Lung (tissue), 12 donors: ENCODE measurements around the gene PROCA1. TPM values are rescaled to one million over a fixed set of nuclear protein-coding genes. Genes with fewer than 3 reads are reported as not detected.

Experiments used
- ATAC-seq: fragments of 200-7000 bp; cut with Tn5 transposase; one replicate; pipeline ENCODE4 v1.9.1; 2020; ENCODE audit warnings: moderate number of reproducible peaks; ENCODE audit not compliant: insufficient read depth, low FRiP score
- DNase-seq, 3 donors: peaks; one replicate each; pipeline ENCODE4 v3.0.0-alpha.2; 2013 to 2017
- H3K27ac ChIP-seq, 2 donors: one replicate each; pipeline ENCODE4 v1.5.1; 2013; ENCODE audit warnings: mild to moderate bottlenecking in 2 of 2, moderate library complexity in 2 of 2, control low read depth in 1 of 2, inconsistent platforms in 1 of 2, low read depth in 1 of 2, low read length in 1 of 2
- H3K27me3 ChIP-seq, 3 donors: one replicate each; pipeline ENCODE4 v1.5.1; 2013; ENCODE audit warnings: low read length in 2 of 3; ENCODE audit not compliant: control insufficient read depth in 3 of 3, insufficient read depth in 3 of 3
- H3K36me3 ChIP-seq, 4 donors: one replicate each; pipeline ENCODE4 v1.5.1; 2013; ENCODE audit warnings: low read length in 4 of 4, mild to moderate bottlenecking in 1 of 4, moderate library complexity in 1 of 4; ENCODE audit not compliant: control insufficient read depth in 4 of 4, insufficient read depth in 4 of 4
- H3K4me1 ChIP-seq, 5 donors: one replicate each; pipeline ENCODE4 v1.5.1; 2013; ENCODE audit warnings: low read length in 5 of 5, mild to moderate bottlenecking in 2 of 5, moderate library complexity in 1 of 5; ENCODE audit not compliant: control insufficient read depth in 5 of 5, insufficient read depth in 5 of 5
- H3K4me3 ChIP-seq: one replicate; pipeline ENCODE4 v1.5.1; 2013; ENCODE audit warnings: mild to moderate bottlenecking, control low read depth, moderate library complexity
- H3K9ac ChIP-seq, 2 donors: one replicate each; pipeline ENCODE4 v1.5.1; 2013; ENCODE audit warnings: low read length in 2 of 2, control low read depth in 1 of 2; ENCODE audit not compliant: insufficient read depth in 1 of 2
- H3K9me3 ChIP-seq, 4 donors: one replicate each; pipeline ENCODE4 v1.5.1; 2013; ENCODE audit warnings: low read length in 3 of 4, mild to moderate bottlenecking in 1 of 4, moderate library complexity in 1 of 4; ENCODE audit not compliant: control insufficient read depth in 4 of 4, insufficient read depth in 3 of 4
- CTCF ChIP-seq: IDR thresholded peaks from 2 replicates; pipeline ENCODE4 v1.5.1; 2012; ENCODE audit warnings: mild to moderate bottlenecking; ENCODE audit errors: control extremely low read depth, extremely low read depth
- WGBS, 2 donors: extraction: QIAGEN DNeasy Blood & Tissue Kit; methylation state at CpG; one replicate each; pipeline ENCODE4 v1.1.7; 2013; 5-methylcytosine and 5-hydroxymethylcytosine counted together
- polyA plus RNA-seq, 2 donors: library from polyadenylated mRNA; stranded (reverse); fragments of 200-250 nt; gene quantifications; one replicate each; pipeline ENCODE4 v1.2.1, GENCODE V29; 2013
- total RNA-seq, 2 donors: library from RNA; depleted of rRNA in 1 of 2; stranded (reverse); fragments of >200 nt in 1 of 2; gene quantifications; one replicate each; pipeline ENCODE4 v1.2.1, GENCODE V29; 2014 to 2021
- donor health status: control.
- donor health status: control.
- donor health status: Bipolar disorder and iron deficiency.
- donor health status: healthy.
- donor health status: DM: yes; HTN: yes; CAD: no.

PROCA1 gene
- total and polyA plus RNA-seq, 4 donors = 1.2 to 3.7 (median 2.7) TPM

DNA sequence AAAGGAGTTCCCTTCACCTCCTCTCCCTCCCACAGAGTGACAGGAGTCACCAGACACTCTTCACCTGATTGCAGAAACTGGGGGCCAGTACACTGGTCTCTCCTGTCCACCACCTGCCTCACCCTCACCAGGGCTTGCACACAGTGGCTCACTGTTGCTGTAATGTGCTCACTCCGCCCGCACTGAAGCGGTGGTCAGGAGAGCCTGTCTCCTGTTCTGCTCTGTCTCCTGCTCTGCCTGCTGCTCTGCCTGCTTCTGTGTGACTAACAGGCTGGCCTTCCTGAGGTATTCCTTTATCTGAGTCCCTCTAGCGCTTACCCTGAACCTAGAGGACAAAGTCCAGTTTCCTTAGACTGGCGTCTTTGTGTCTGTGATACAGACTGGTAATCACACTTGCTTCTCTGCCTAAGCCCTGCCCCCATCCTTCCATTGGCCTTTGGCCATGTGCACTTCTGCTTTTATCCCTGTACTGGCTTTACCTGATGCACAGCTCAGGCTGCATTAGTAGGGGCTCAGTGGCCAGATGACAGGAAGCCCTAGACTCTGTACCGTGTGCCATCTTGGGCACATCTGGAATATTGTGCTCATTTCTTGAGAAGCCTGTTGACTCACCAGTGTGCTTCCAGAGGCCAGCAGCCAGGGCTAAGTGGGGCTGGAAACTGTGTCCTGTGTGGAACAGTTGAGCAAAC, 13.3 kb downstream of the PROCA1 start:
- Histone ChIP-seq H3K4me1 (no peaks in the 10 kb centered on the region), H3K9me3 (no peaks in the 10 kb centered on the region), H3K27ac (no peak overlapping the region), H3K9ac (no peak overlapping the region), H3K27me3 (no peaks in the 10 kb centered on the region), H3K4me3 (no peak overlapping the region), H3K36me3 (peaks cover 63 to 88% (median 71%) of the 10 kb centered on the region in 4 donors)
- ATAC-seq (no peak), DNase-seq (no peak)
- no peak for TF ChIP-seq CTCF
- 88 to 93% methylated on average over 6 of the region's 6 CpGs for WGBS, 2 donors

DNA sequence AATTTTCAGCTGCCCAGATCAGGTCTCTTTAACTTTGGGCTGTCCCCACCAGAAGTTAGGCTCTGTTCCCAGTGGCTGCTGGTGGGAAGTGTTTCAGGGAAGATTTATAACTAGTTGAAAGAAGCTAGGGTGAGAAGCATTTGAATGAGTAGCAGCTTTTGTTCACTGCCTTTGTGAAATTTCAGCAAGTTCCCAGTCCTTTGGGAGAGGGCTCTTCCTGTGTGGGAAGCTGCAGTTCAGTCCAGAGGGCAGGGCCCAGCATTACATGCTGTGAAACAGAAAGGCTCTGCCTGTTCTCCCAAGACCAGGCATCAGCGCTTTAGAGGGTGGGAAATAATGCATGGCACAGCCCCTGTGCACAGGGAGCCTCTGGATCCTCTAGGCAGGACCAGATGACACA, 17.8 kb downstream of the PROCA1 start:
- Histone ChIP-seq H3K9ac (no peak overlapping the region), H3K4me3 (no peak overlapping the region), H3K9me3 (no peaks in the 10 kb centered on the region), H3K36me3 (peaks cover 45 to 77% (median 68%) of the 10 kb centered on the region in 4 donors), H3K27me3 (no peaks in the 10 kb centered on the region), H3K27ac (no peak overlapping the region), H3K4me1 (no peaks in the 10 kb centered on the region)
- TF ChIP-seq CTCF = no peak
- no peak for ATAC-seq
- 96 to 98% methylated on average over 1 of the region's 1 CpG for WGBS, 2 donors
- DNase-seq = no peak

DNA sequence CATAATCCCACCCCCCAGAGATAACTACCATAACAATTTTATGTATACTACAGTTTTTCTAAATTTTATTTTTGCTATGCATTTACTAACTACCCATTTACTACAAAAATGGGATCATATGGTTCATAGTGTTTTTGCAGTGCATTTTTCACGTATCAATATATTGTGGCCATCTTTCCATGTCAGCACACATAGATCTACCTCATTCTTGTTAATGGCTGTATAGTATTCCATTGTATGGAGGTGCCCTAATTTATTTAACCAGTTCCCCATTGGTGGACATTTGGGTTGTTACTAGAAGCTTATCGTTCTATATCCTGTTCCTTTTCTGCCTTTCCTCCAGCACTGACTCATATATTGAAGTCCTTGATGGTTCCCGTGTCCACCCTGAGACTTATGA, 22.7 kb downstream of the PROCA1 start:
- no peak for TF ChIP-seq CTCF
- no peaks in the 10 kb centered on the region for H3K27me3 ChIP-seq
- H3K9ac ChIP-seq = no peak overlapping the region
- H3K36me3 ChIP-seq = peaks cover 56 to 75% (median 67%) of the 10 kb centered on the region in 4 donors
- no peak overlapping the region for H3K4me3 ChIP-seq
- H3K9me3 ChIP-seq = no peaks in the 10 kb centered on the region
- WGBS, 2 donors = 98 to 99% methylated on average over 3 of the region's 3 CpGs
- peaks cover 0 to 3% (median 0%) of the 10 kb centered on the region in 5 donors for H3K4me1 ChIP-seq
- no peak for DNase-seq
- H3K27ac ChIP-seq = no peak overlapping the region
- ATAC-seq = no peak

GRCh38 chr17:28688481-28688880, 23.2 kb downstream of the PROCA1 start:
- no peak overlapping the region for H3K4me3 ChIP-seq
- H3K9me3 ChIP-seq = no peaks in the 10 kb centered on the region
- H3K9ac ChIP-seq = no peak overlapping the region
- peaks cover 0 to 3% (median 0%) of the 10 kb centered on the region in 5 donors for H3K4me1 ChIP-seq
- WGBS, 2 donors = 96 to 97% methylated on average over 4 of the region's 4 CpGs
- H3K36me3 ChIP-seq = peaks cover 56 to 73% (median 65%) of the 10 kb centered on the region in 4 donors
- DNase-seq (no peak), ATAC-seq (no peak)
- H3K27me3 ChIP-seq = no peaks in the 10 kb centered on the region
- TF ChIP-seq CTCF = no peak
- no peak overlapping the region for H3K27ac ChIP-seq
